ENCODE results near the gene ZXDB.
A peak's percentile ranks its signal among the peaks of the same experiment; 100 is the strongest.
"Not testable (repeated sequence)": the region's sequence is repeated elsewhere in the genome, so short reads cannot be mapped to it uniquely, and the experiment has no call there.

ZXDB gene

GRCh38 chrX:57591284-57592159 is at the start of gene ZXDB:
Gene ZXDB, plus strand, starts transcription at chrX:57592011. Its CDS starts 38 bp downstream, at chrX:57592049.
- not testable (repeated sequence) for DNase-seq (ENCODE audit: extremely low read depth, low read depth)

DNA sequence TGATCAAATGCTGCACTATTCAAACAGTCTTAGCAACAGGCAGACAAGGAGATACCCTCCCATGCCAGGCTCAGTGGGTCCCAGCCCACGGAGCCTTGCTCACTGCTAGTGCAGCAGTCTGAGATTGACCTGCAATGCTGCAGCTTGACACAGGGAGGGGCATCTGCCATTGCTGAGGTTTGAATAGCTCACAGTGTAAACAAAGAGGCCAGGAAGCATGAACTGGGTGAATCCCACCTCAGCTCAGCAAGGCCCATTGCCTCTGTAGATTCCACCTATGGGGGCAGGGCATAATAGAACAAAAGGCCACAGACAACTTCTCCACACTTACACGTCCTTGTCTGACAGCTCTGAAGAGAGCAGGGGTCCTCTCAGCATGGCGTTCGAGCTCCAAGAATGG is 26.6 kb upstream of the ZXDB start:
- TF ChIP-seq, protein P1, sequence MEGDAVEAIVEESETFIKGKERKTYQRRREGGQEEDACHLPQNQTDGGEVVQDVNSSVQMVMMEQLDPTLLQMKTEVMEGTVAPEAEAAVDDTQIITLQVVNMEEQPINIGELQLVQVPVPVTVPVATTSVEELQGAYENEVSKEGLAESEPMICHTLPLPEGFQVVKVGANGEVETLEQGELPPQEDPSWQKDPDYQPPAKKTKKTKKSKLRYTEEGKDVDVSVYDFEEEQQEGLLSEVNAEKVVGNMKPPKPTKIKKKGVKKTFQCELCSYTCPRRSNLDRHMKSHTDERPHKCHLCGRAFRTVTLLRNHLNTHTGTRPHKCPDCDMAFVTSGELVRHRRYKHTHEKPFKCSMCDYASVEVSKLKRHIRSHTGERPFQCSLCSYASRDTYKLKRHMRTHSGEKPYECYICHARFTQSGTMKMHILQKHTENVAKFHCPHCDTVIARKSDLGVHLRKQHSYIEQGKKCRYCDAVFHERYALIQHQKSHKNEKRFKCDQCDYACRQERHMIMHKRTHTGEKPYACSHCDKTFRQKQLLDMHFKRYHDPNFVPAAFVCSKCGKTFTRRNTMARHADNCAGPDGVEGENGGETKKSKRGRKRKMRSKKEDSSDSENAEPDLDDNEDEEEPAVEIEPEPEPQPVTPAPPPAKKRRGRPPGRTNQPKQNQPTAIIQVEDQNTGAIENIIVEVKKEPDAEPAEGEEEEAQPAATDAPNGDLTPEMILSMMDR (IDR thresholded peaks at IDR 0.05; ENCODE audit: low read depth, low read length) = no peak
- DNase-seq (ENCODE audit: extremely low read depth, low read depth) = no peak

DNA sequence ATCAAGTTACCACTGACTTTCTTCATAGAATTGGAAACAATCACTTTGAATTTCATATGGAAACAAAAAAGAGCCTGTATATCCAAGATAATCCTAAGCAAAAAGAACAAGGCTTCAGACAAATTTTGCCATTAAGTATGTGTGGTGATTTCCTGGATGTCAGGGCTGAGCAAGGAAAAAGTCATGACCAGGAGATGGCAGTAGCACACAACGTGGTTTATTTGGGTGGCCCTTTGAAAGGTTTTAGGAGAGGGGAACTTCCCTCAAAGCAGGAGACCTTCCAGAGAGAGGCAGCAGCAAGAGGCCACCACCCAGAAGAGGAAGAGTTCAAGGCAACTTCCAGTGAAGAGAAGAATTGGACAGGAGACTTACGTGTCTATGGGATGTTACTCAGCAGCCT is 18.1 kb upstream of the ZXDB start:
- TF ChIP-seq, protein P1 (IDR thresholded peaks at IDR 0.05; ENCODE audit: low read depth, low read length) = peak; percentile 42
- no peak for DNase-seq (ENCODE audit: extremely low read depth, low read depth)

GRCh38 chrX:57582948-57583347 is 8.9 kb upstream of the ZXDB start:
- not testable (repeated sequence) for DNase-seq (ENCODE audit: extremely low read depth, low read depth)
- TF ChIP-seq, protein P1 (IDR thresholded peaks at IDR 0.05; ENCODE audit: low read depth, low read length) = peak; percentile 14; the same call in 1 of the 2 replicates

DNA sequence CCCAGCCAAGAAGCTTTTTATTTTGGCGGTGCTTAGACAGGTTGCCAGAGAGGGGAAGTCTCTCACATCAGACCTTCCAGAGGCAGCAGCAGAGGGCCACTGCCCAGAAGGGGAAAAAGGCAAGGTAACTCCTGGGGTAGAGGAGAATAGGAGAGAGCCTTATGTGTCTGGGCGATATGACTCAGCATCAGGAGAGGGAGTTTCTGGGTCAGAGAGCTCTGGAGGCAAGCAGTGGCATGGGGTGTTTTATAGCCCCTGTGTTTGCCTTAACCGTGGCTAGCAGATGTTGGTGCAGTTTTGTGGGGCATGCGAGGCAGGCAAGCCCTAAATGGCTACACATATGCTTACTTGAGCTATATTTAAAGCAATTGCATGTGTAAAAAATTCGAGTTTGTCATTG is 8.3 kb upstream of the ZXDB start:
- no peak for DNase-seq (ENCODE audit: extremely low read depth, low read depth)
- TF ChIP-seq, protein P1 (IDR thresholded peaks at IDR 0.05; ENCODE audit: low read depth, low read length) = no peak

GRCh38 chrX:57586360-57586759 is 5.5 kb upstream of the ZXDB start:
- TF ChIP-seq, protein P1 (IDR thresholded peaks at IDR 0.05; ENCODE audit: low read depth, low read length) = no peak
- DNase-seq (ENCODE audit: extremely low read depth, low read depth) = no peak

DNA sequence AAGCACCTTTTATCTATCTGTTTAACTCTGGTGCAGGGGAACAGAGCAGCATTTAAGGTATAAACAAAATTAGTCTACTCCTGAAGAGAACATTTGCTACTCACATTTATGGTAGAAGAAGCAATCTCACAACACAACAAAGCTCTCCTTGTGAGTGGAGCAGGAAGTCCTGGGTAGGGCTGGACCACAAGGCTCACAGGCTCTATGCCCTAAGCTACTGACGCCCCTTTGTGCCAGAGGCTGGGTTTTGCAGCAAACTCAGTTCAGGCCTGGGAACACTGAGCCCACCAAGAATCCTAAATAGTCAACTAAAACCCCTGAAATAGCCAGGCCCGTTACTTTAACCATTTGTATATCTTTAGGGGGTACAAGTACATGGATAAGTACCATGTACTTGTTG is 4.7 kb upstream of the ZXDB start:
- no peak for DNase-seq (ENCODE audit: extremely low read depth, low read depth)
- TF ChIP-seq, protein P1 (IDR thresholded peaks at IDR 0.05; ENCODE audit: low read depth, low read length) = no peak

DNA sequence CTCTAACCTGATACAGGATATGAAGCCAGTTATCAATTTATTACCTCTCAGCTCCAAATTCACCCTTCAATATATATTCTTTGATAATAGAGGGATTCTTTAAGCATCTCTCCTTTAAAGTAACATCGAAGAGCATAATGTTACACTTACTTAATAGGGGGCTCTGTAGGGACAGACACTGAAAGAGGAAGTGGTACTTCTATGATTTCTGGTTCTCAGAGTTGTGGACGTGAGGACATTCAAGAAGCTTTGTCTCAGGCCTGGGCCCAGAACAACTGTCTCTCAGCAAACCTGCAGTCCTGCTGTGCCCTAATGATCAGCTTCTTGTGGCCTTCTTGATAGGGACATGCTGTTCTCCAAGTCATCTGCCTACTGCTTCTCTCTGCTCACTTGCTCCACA is 4.2 kb upstream of the ZXDB start:
- DNase-seq (ENCODE audit: extremely low read depth, low read depth) = no peak
- TF ChIP-seq, protein P1 (IDR thresholded peaks at IDR 0.05; ENCODE audit: low read depth, low read length) = no peak

DNA sequence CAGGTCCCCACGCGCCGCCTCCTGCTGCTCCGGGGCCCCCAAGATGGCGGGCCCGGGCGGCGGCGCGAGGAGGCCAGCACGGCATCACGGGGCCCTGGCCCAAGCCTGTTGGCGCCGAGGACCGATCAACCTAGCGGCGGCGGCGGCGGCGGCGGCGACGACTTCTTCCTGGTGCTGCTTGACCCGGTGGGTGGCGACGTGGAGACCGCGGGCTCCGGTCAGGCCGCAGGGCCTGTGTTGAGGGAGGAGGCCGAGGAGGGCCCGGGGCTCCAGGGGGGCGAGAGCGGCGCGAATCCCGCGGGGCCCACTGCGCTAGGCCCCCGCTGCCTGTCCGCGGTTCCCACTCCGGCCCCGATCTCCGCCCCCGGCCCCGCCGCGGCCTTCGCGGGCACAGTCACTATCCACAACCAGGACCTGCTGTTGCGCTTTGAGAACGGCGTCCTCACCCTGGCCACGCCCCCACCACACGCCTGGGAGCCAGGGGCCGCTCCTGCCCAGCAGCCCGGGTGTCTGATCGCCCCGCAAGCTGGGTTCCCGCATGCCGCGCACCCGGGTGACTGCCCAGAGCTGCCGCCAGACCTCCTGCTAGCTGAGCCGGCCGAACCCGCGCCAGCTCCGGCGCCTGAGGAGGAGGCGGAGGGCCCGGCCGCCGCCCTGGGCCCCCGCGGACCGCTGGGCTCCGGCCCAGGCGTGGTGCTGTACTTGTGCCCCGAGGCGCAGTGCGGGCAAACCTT is 516 bp downstream of the ZXDB start:
- DNase-seq (ENCODE audit: extremely low read depth, low read depth) = not testable (repeated sequence)

DNA sequence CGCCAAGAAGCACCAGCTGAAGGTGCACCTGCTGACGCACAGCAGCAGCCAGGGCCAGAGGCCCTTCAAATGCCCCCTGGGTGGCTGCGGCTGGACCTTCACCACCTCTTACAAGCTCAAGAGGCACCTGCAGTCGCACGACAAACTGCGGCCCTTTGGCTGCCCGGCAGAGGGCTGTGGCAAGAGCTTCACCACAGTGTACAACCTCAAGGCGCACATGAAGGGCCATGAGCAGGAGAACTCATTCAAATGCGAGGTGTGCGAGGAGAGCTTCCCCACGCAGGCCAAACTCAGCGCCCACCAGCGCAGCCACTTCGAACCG is 1.0 kb downstream of the ZXDB start:
- not testable (repeated sequence) for DNase-seq (ENCODE audit: extremely low read depth, low read depth)
